ENCODE measurements around the gene PCCA. TPM values are rescaled to one million over a fixed set of nuclear protein-coding genes. Genes with fewer than 3 reads are reported as not detected.

Gene PCCA
- polyA plus RNA-seq, 3 donors = 15.4 to 52.1 (median 26.1) TPM

- 95 to 100% (median 96%) methylated on average over 1 of the region's 1 CpG for WGBS, 3 donors
- H3K27ac ChIP-seq (ENCODE audit: low read depth, low read length) = no peak overlapping the region
Observed at GRCh38 chr13:100454876-100455275, 366.0 kb downstream of the PCCA start.

GRCh38 chr13:100458673-100459072 lies 369.8 kb downstream of the PCCA start:
- H3K27ac ChIP-seq (ENCODE audit: low read depth, low read length) = no peak overlapping the region
- WGBS, 3 donors = 96 to 99% (median 98%) methylated on average over 4 of the region's 4 CpGs

GRCh38 chr13:100459747-100460146 lies 370.9 kb downstream of the PCCA start:
- H3K27ac ChIP-seq (ENCODE audit: low read depth, low read length) = no peak overlapping the region
- WGBS, 3 donors = 89 to 95% (median 95%) methylated on average over 5 of the region's 5 CpGs

- no peak overlapping the region for H3K27ac ChIP-seq (ENCODE audit: low read depth, low read length)
- 17 to 47% (median 45%) methylated on average over 1 of the region's 1 CpG for WGBS, 3 donors
Observed at GRCh38 chr13:100460266-100460665, 371.4 kb downstream of the PCCA start.

GRCh38 chr13:100460791-100461190 lies 371.9 kb downstream of the PCCA start:
- H3K27ac ChIP-seq (ENCODE audit: low read depth, low read length) = no peak overlapping the region
- 86 to 88% (median 87%) methylated on average over 2 of the region's 2 CpGs for WGBS, 3 donors

GRCh38 chr13:100461309-100462030 lies 372.6 kb downstream of the PCCA start:
- 78 to 79% (median 78%) methylated on average over 5 of the region's 5 CpGs for WGBS, 3 donors

GRCh38 chr13:100464006-100464405 lies 375.1 kb downstream of the PCCA start:
- WGBS, 3 donors = 42 to 53% (median 53%) methylated on average over 4 of the region's 4 CpGs
- H3K27ac ChIP-seq (ENCODE audit: low read depth, low read length) = no peak overlapping the region

More at GRCh38 chr13:100461309-100462030, 372.6 kb downstream of the PCCA start:
- no peak overlapping the region for H3K27ac ChIP-seq (ENCODE audit: low read depth, low read length)

- no peak overlapping the region for H3K27ac ChIP-seq (ENCODE audit: low read depth, low read length)
- WGBS, 3 donors = 94 to 98% (median 96%) methylated on average over 5 of the region's 5 CpGs
Observed at GRCh38 chr13:100465558-100465957, 376.7 kb downstream of the PCCA start.

- 80 to 88% (median 80%) methylated on average over 5 of the region's 5 CpGs for WGBS, 3 donors
- H3K27ac ChIP-seq (ENCODE audit: low read depth, low read length) = no peak overlapping the region
Observed at GRCh38 chr13:100470866-100471505, 382.1 kb downstream of the PCCA start.

GRCh38 chr13:100473087-100473486 lies 384.2 kb downstream of the PCCA start:
- 80 to 86% (median 81%) methylated on average over 10 of the region's 10 CpGs for WGBS, 3 donors
- no peak overlapping the region for H3K27ac ChIP-seq (ENCODE audit: low read depth, low read length)

- 94 to 95% (median 95%) methylated on average over 8 of the region's 8 CpGs for WGBS, 3 donors
Observed at GRCh38 chr13:100473501-100474044, 384.7 kb downstream of the PCCA start.

GRCh38 chr13:100476963-100477362 lies 388.1 kb downstream of the PCCA start:
- H3K27ac ChIP-seq (ENCODE audit: low read depth, low read length) = no peak overlapping the region
- WGBS, 3 donors = 96 to 97% (median 96%) methylated on average over 5 of the region's 5 CpGs

More at GRCh38 chr13:100473501-100474044, 384.7 kb downstream of the PCCA start:
- no peak overlapping the region for H3K27ac ChIP-seq (ENCODE audit: low read depth, low read length)

- 87 to 93% (median 92%) methylated on average over 12 of the region's 12 CpGs for WGBS, 3 donors
- no peak overlapping the region for H3K27ac ChIP-seq (ENCODE audit: low read depth, low read length)
Observed at GRCh38 chr13:100478107-100478809, 389.4 kb downstream of the PCCA start.

GRCh38 chr13:100480676-100481075 lies 391.8 kb downstream of the PCCA start:
- 79 to 93% (median 79%) methylated on average over 9 of the region's 9 CpGs for WGBS, 3 donors
- no peak overlapping the region for H3K27ac ChIP-seq (ENCODE audit: low read depth, low read length)

GRCh38 chr13:100483139-100483538 lies 394.2 kb downstream of the PCCA start:
- no peak overlapping the region for H3K27ac ChIP-seq (ENCODE audit: low read depth, low read length)
- WGBS, 3 donors = 67 to 90% (median 68%) methylated on average over 6 of the region's 6 CpGs

- WGBS, 3 donors = 54 to 73% (median 59%) methylated on average over 8 of the region's 8 CpGs
- H3K27ac ChIP-seq (ENCODE audit: low read depth, low read length) = no peak overlapping the region
Observed at GRCh38 chr13:100483841-100484381, 395.0 kb downstream of the PCCA start.

- 83 to 89% (median 85%) methylated on average over 3 of the region's 3 CpGs for WGBS, 3 donors
- H3K27ac ChIP-seq (ENCODE audit: low read depth, low read length) = no peak overlapping the region
Observed at GRCh38 chr13:100484702-100485101, 395.8 kb downstream of the PCCA start.

- no peak overlapping the region for H3K27ac ChIP-seq (ENCODE audit: low read depth, low read length)
- 94 to 96% (median 94%) methylated on average over 2 of the region's 2 CpGs for WGBS, 3 donors
Observed at GRCh38 chr13:100485265-100485664, 396.4 kb downstream of the PCCA start.

- WGBS, 3 donors = 60 to 68% (median 67%) methylated on average over 4 of the region's 4 CpGs
- no peak overlapping the region for H3K27ac ChIP-seq (ENCODE audit: low read depth, low read length)
Observed at GRCh38 chr13:100490692-100491091, 401.8 kb downstream of the PCCA start.

All from adipose tissue (tissue), 3 donors.